Hepatic stellate cell (primary cell): ENCODE measurements around the gene CYP46A1.
"Not testable (repeated sequence)": the region's sequence is repeated elsewhere in the genome, so short reads cannot be mapped to it uniquely, and the experiment has no call there.

Experiments used
- DNase-seq: peaks from one replicate; pipeline ENCODE4 v3.0.0; 2011; ENCODE audit warnings: low spot score

Gene CYP46A1

DNA sequence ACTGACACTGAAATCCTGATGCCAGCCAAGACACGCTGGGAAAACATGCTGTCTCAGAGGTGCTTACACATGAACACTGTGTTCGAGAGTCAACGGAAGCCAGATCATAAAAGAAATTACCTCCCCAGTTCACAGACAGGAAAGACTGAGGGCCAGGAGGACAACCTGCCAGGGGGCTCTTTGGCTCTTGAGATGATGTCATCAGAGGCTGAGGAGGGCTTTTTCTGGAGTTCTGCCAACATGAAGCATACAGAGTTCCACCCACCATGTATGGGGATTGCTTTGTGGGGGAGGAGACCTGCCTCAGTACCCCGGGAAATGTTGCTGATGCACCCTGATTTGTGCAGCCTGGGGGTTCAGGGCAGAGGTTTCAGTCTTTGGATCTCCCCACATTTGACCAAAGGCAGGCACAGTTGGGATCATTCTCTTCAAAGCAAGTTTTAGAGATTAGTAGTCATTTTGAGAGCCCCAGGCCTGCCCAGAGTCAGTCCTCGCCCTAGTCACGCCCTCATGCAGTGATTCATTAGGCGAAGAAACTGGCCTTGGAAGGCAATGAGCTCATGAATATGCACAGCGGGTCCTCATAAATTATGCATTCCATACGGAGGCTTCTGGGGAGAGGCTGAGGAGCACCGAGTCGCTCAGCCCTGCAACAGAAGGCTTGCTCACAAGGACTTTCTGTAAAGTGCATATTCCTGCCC, 74.2 kb downstream of the CYP46A1 start:
- peak; percentile 76 for DNase-seq

- no peak for DNase-seq
Observed at GRCh38 chr14:99758872-99759545, 74.9 kb downstream of the CYP46A1 start.

- DNase-seq = no peak
Observed at GRCh38 chr14:99759546-99759925, 75.4 kb downstream of the CYP46A1 start.

DNA sequence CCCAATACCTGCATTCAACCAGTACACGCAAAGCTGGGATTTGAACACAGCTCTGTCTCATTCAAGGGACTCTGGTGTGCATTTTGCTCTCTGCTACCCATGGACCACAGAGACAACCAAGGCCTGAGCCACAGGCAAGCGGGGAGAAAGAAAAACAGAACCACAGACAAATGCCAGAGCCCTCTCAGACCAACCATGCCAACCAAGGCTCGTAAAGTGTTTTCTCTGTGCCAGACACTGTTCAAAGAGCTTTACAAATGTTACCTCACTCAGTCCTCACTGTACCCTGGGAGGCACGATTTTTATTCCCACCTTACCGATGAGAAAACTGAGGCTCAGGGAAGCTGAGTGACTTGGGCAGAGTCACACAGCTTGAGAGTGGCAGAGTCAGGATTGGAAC, 76.7 kb downstream of the CYP46A1 start:
- DNase-seq = no peak

GRCh38 chr14:99762911-99763310, 78.8 kb downstream of the CYP46A1 start:
- not testable (repeated sequence) for DNase-seq

- no peak for DNase-seq
Observed at GRCh38 chr14:99763527-99764221, 79.6 kb downstream of the CYP46A1 start.

- DNase-seq = no peak
Observed at GRCh38 chr14:99764222-99764706, 80.2 kb downstream of the CYP46A1 start.

DNA sequence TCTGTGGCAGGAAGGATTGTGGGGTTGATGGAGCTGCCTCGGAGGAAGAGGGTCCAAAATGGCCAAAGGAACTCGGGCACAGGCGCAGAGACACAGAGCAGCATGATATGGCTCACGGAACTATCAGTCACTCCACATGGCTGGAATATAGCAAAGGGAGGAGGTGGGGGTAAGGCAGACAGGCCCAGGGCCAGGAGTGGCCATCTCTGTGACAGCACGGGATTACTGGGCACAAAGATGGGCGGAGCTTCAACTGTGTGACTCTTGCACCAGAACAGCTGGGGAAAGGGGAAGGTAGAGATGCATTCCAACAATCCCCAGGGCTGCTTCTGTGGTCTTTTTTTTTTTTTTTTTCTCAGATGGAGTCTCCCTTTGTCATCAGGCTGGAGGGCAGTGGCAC, 84.3 kb downstream of the CYP46A1 start:
- peak; percentile 59 for DNase-seq

GRCh38 chr14:99769123-99769522, 85.0 kb downstream of the CYP46A1 start:
- DNase-seq = no peak

DNA sequence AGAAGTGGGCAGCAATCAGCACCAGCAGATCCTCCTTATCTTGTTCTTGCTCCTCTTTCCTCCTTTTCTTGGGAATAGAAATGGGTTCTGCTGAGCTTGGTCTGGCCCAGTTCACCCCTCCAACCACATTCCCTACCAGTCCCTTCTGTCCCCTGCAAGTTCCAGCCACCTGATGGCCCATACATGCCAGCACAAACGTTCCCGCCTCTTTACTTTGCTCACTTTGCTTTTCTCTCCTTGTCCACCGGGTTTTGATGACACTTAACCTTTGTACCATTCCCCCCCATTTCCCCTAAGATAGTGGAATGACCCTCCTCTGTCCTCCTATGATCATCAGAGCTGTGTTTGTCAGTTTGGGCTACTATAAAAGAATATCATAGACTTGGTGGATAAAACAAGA, 85.7 kb downstream of the CYP46A1 start:
- DNase-seq = no peak

- DNase-seq = no peak
Observed at GRCh38 chr14:99772371-99773283, 88.5 kb downstream of the CYP46A1 start.

- no peak for DNase-seq
Observed at GRCh38 chr14:99773521-99774497, 89.7 kb downstream of the CYP46A1 start.

DNA sequence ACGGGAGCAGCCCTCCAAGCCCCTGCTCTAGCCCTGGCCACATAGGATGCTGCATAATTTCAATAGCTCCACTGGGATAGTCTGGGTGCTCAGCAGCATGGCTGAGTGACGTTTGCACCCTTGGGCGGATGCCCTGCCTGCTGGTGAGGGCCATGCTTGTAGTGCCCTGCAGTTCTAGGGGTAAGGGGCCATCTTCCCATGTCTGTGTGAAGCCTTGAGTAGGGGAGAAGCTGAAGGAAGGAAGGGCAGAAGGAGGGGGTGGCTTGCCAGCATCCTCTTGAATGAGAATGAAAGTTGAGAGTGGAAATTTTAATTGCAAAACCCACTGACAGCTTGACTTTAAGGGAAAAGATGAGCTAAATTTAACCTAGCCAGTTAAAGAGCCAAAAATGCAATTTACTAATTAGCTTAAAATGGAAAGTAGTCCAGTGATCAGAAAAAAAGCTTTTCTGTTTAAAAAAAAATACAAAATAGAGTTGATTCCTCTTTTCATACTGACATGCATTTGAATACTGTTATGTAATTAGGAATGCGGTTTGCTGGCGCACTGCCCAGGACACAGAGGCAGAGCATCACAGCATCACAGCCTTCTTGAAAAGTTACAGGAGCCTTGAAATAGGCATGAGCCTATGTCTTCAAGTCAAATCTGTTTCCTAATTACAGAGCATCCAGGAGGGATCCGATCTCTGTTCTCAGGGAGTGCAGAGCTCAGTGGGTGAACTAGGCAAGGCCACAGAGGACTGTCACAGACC, 90.6 kb downstream of the CYP46A1 start:
- no peak for DNase-seq

GRCh38 chr14:99775351-99775750, 91.3 kb downstream of the CYP46A1 start:
- DNase-seq = no peak
